Activated gamma-delta T cell treated with Interleukin-2 at 50 U/mL for 16 hours (primary cell): ENCODE measurements around the gene LRCH2.
"Not testable (repeated sequence)": the region's sequence is repeated elsewhere in the genome, so short reads cannot be mapped to it uniquely, and the experiment has no call there.

ENCODE experiments used
- DNase-seq: peaks from one replicate; pipeline ENCODE4 v3.0.0-alpha.2; 2020

Gene LRCH2

GRCh38 chrX:115233497-115234455 is at the start of gene LRCH2:
LRCH2 (minus strand) TSS chrX:115234096; CDS start chrX:115234041, 55 bp downstream.
- no peak for DNase-seq

- no peak for DNase-seq
These were observed 35.3 kb upstream of the LRCH2 start for GRCh38 chrX:115269051-115269683.

GRCh38 chrX:115268421-115268820 is 34.5 kb upstream of the LRCH2 start:
- no peak for DNase-seq

- DNase-seq, result no peak
These were observed 32.4 kb upstream of the LRCH2 start for GRCh38 chrX:115266300-115266699.

- no peak for DNase-seq
These were observed 30.1 kb upstream of the LRCH2 start for GRCh38 chrX:115264009-115264408.

GRCh38 chrX:115261148-115261547 is 27.3 kb upstream of the LRCH2 start:
- DNase-seq, result no peak

GRCh38 chrX:115260330-115260729 is 26.4 kb upstream of the LRCH2 start:
- DNase-seq, result no peak

- DNase-seq, result no peak
These were observed 25.5 kb upstream of the LRCH2 start for GRCh38 chrX:115259238-115259875.

- DNase-seq, result no peak
These were observed 23.8 kb upstream of the LRCH2 start for GRCh38 chrX:115257711-115258110.

- DNase-seq, result no peak
These were observed 21.1 kb upstream of the LRCH2 start for GRCh38 chrX:115255003-115255402.

- no peak for DNase-seq
These were observed 17.8 kb upstream of the LRCH2 start for GRCh38 chrX:115251458-115252233.

- no peak for DNase-seq
These were observed 3.2 kb upstream of the LRCH2 start for GRCh38 chrX:115237056-115237455.

GRCh38 chrX:115236560-115236959 is 2.7 kb upstream of the LRCH2 start:
- no peak for DNase-seq

GRCh38 chrX:115234461-115234860 is 565 bp upstream of the LRCH2 start:
- DNase-seq, result no peak

GRCh38 chrX:115232933-115233496 is 881 bp downstream of the LRCH2 start:
- DNase-seq, result no peak

- DNase-seq, result no peak
These were observed 4.4 kb downstream of the LRCH2 start for GRCh38 chrX:115229337-115230003.

- DNase-seq, result no peak
These were observed 7.0 kb downstream of the LRCH2 start for GRCh38 chrX:115226929-115227328.

- DNase-seq, result not testable (repeated sequence)
These were observed 16.6 kb downstream of the LRCH2 start for GRCh38 chrX:115217346-115217745.

GRCh38 chrX:115214605-115215004 is 19.3 kb downstream of the LRCH2 start:
- DNase-seq, result no peak

GRCh38 chrX:115214151-115214550 is 19.7 kb downstream of the LRCH2 start:
- no peak for DNase-seq

- DNase-seq, result not testable (repeated sequence)
These were observed 24.3 kb downstream of the LRCH2 start for GRCh38 chrX:115209547-115209946.

- no peak for DNase-seq
These were observed 29.9 kb downstream of the LRCH2 start for GRCh38 chrX:115204040-115204439.
